ENCODE data around the gene MYRF.
A peak's percentile ranks its signal among the peaks of the same experiment; 100 is the strongest.

The MYRF gene

DNA sequence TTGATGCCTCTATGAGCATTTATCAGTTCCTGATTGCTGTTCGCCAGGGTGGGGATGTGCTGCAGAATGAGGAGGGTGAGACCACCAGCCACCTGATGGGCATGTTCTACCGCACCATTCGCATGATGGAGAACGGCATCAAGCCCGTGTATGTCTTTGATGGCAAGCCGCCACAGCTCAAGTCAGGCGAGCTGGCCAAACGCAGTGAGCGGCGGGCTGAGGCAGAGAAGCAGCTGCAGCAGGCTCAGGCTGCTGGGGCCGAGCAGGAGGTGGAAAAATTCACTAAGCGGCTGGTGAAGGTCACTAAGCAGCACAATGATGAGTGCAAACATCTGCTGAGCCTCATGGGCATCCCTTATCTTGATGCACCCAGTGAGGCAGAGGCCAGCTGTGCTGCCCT lies 43.0 kb downstream of the MYRF start:
- no peak for DNase-seq (ENCODE audit: low read depth in 2 of 2)

DNA sequence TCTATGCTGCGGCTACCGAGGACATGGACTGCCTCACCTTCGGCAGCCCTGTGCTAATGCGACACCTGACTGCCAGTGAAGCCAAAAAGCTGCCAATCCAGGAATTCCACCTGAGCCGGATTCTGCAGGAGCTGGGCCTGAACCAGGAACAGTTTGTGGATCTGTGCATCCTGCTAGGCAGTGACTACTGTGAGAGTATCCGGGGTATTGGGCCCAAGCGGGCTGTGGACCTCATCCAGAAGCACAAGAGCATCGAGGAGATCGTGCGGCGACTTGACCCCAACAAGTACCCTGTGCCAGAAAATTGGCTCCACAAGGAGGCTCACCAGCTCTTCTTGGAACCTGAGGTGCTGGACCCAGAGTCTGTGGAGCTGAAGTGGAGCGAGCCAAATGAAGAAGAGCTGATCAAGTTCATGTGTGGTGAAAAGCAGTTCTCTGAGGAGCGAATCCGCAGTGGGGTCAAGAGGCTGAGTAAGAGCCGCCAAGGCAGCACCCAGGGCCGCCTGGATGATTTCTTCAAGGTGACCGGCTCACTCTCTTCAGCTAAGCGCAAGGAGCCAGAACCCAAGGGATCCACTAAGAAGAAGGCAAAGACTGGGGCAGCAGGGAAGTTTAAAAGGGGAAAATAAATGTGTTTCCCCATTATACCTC lies 43.6 kb downstream of the MYRF start:
- no peak for DNase-seq (ENCODE audit: low read depth in 2 of 2)

DNA sequence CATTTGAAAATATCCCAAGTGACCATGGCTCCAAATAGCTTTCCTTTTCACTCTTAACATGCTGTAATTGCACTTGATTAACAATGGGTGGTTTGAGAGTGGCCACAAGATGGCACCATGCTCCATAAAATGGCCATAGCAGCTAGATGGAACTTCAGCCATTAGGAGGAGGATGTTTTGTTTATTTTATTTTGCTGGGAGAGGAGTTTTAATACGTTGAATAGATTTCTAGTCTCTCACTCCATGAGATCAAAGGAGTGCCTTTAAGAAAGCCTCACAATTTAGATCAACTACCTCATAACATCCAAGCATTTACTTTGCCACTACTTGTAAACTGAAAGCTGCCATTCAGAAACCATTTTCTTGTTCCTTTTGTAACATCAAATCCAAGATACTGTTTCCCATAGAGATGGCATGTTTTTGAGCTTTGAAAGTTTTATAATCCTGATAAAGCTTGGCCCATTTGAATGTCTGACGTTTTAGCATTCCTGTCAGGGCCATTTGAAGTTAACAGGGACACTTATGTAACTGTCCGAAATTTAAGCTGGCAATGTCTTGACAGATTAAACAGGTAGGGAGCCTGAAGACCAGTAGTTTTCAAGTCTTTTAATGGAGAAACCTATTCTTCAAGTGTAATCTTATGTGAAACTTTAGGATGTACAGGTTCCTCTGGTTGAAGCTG lies 45.0 kb downstream of the MYRF start:
- DNase-seq (ENCODE audit: low read depth in 2 of 2), result peak in 1 of 2 experiments; percentile 32

DNA sequence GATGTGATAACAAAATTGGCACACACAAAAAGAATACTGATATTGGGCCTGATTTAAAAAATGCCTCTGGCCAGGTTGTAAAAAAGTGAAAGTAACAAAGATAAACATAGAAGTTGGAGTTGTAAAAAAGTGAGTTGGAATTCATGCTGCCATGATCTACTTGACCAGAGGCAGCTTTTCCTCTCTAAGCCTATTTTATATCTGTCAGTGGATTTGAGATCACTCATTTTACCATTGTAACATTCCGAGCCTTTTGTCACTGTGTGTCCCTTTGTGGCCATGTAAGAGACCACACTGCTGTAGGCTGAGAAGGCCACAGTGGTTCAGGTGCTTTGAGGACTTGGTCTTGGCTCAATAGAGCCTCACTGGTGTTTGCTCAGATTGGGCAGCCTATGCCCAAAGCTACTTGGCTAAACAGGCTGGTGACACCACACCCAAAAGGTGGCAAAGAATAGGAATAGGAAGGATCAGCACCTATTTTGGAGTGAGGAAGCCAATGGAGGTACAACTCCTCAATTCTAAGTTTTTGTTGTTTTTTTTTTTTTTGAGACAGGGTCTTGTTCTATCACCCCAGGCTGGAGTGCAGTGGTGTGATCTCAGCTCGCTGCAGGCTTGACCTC lies 47.3 kb downstream of the MYRF start:
- no peak for DNase-seq (ENCODE audit: low read depth in 2 of 2)

DNA sequence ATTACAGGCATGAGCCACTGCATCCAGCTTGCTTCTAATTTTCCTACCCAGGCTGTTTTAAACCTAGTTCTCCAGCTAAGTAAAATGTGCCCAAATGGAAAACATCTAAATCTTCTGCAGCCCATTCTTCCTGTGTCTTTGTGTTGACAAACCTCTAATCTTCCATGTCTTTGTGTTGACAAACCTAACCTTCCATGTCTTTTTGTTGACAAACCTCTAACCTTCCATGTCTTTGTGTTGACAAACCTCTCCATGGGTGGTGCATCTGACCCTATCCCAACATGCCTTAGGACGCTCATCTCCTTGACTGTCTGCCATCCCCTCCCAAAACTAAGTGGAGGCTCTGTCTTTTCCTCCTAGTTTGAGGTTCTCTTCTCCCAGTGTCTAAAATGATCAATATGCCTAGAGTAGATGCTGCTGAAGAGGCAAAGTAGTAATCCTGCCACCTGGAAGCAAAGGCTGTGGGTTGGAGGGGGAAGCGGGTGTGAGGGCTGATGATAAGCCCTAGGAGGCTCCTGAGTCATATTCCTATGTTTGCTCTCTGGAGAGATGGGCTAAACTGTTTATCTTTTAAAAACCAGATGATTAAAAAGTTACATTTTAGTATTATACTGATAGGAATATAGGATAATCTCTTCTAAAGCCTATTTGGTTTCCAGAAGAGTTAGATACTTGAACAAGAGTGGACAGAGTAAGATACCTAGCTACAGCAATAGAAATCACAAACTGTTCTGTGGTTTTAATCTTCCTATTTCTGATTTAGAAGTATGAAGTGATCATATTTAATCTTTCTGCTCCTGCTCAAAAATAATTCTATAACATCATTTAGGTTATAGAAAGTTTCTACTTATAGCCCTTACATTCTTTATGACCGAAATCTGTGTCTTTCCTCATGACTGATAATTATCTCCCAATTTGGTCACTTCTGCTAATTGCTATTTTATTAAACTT lies 48.2 kb downstream of the MYRF start:
- no peak for DNase-seq (ENCODE audit: low read depth in 2 of 2)

DNA sequence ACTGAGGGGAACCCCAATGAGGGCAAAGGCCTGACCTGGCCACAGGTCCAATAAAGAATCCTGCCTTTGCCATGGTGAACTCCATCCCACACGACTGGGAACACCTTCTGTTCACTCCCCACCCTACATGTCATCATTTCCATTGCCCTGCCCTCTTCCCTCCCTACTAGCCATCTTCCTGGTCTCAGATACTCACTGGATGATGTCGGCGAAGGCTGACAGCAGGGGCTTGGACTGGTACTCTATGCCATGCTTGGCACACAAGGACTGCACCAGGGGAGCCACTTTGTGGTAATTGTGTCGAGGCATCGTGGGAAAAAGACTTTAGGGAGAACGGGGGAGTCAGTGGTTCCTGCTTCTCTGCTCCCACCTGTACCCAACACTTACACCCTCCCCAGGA lies 50.2 kb downstream of the MYRF start:
- no peak for DNase-seq (ENCODE audit: low read depth in 2 of 2)

DNA sequence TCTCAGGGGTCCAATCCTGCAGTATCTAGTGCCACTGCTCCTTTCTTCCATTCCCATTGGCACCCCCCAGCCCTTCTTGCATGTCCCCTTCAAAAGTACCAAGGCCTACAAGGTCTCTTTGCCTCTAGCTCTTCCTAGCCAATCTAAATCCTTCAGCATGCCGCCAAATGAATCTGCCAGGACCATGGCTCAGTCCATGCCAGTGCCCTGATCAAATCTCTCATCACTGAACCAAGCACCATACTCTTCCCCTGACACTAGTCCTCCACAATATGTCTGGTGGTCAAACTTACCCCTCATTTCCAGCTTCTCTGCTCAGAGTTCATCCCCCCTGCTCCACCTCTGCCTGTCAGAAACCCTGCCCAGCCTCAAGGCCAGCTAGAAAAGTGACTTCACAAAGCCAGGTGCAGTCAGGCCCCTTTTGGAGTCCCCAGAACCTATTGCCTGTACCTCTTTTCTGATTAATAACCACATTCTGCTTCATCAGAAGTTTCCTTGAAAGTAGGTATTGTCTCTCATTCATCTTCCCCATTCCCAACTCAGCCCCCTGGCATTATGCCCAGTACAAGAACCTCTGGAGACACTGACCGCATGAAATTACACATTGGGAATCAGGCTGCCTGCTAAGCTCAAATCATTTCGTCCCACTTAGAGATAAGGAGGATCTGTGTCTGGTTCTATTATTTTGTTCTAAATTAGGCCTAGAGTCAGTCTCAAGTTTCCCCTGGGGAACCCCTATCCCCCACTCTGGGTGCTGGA lies 51.6 kb downstream of the MYRF start:
- DNase-seq (ENCODE audit: low read depth in 2 of 2), result no peak

DNA sequence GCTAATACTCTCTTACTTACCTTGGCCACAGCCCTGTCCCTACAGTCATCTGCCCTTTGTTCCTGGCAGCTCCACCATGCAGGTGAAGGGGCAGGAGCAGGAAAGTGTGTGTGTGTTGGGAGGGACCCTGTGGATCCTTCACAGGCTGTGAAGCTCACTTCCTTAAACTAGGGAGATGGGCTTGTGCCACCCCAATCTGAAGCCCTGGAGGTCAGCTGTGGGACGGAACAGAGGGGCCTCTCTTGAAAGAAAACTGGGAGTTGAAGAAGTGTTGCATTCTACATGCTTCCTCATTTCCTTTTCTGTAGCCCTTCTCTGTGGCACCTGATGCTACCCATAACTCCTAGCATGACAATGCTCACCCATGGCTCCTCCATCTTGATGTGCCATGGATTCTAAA lies 52.7 kb downstream of the MYRF start:
- DNase-seq (ENCODE audit: low read depth in 2 of 2), result no peak

DNA sequence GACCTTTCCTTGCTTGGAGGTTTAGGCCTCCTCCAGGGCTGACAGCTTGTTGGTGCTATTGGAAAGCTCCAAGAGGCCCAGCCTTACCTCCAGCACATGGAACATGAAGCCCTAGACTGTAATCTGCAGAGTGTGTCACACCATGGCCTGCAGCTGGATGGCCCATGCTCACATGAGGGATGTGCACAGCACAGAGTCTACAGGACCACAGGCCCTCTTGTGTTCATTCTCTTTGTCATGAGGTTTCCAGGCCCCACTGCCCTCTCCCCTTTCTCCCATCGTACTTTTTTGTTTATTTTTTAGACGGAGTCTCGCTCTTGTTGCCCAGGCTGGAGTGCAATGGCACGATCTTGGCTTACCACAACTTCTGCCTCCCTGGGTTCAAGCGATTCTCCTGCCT lies 54.3 kb downstream of the MYRF start:
- DNase-seq (ENCODE audit: low read depth in 2 of 2), result no peak

DNA sequence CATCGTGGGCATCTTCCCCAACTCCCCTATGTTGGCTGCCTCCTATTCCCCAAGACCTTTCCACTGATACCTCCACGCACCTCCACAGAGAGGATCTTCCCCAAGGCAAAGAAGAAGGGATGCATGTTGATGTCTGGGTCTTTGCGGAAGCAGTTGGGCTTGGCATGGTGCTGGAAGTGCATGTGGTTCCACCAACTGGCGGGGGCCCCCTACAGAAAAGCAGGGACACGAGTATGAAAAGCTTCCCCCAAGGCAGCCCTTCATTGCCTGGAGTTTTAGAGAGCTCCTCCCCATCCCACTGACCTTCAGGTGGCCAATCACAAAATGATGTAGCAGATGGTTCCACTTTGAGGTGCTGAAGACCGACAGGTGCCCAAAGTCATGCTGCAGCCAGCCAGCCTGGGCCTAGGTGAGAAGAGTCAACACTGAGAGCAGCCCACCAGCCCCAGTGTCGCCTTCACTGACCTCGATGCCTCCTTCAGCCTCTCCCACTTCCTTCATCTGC lies 58.3 kb downstream of the MYRF start:
- DNase-seq (ENCODE audit: low read depth in 2 of 2), result no peak

DNA sequence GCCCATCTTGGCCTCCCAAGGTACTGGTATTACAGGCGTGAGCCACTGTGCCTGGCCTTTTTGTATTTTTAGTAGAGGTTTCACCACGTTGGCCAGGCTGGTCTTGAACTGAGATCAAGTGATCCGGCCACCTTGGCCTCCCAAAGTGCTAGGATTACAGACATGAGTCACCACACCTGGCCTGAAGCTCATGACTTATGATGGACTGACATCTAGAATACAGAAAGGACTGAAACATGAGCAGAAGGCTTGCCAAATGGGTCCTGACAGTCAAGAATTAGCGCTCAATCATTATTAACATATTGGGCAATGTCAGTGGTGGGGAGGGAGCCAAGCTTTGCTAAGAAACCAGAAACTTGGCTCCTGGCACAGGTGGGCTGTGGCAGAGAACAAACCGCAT lies 59.4 kb downstream of the MYRF start:
- no peak for DNase-seq (ENCODE audit: low read depth in 2 of 2)

DNA sequence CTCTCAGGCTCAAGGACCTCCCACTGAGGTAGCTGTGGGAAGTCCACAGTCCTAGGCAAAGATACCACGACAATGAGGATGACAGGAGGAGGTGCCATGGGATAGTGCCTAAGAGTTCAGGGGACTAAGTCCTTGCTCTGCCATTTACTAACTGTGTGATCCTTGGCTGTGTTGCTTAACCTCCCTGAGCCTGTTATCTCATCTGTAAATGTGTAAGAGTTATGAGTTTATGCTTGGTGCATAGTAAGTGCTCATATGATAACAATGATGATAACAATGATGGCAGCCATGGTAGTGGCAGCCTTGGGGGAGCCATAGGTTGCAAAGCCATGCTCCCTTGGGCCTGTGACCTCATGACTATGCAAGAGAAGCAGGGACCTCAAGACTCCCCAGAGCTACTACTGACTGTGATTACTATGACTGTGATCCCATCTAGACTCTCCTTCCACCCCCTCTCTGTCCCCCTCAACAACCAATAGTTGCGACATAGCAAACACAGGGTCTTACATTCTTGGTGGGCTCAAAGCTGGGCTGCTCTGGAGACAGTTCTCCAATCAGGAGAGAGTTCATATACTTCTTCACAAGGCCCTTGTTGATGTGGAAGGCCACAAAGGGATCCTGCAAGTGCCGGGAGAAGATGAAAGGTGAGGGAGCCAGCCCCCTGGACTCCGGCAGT lies 60.4 kb downstream of the MYRF start:
- no peak for DNase-seq (ENCODE audit: low read depth in 2 of 2)

DNA sequence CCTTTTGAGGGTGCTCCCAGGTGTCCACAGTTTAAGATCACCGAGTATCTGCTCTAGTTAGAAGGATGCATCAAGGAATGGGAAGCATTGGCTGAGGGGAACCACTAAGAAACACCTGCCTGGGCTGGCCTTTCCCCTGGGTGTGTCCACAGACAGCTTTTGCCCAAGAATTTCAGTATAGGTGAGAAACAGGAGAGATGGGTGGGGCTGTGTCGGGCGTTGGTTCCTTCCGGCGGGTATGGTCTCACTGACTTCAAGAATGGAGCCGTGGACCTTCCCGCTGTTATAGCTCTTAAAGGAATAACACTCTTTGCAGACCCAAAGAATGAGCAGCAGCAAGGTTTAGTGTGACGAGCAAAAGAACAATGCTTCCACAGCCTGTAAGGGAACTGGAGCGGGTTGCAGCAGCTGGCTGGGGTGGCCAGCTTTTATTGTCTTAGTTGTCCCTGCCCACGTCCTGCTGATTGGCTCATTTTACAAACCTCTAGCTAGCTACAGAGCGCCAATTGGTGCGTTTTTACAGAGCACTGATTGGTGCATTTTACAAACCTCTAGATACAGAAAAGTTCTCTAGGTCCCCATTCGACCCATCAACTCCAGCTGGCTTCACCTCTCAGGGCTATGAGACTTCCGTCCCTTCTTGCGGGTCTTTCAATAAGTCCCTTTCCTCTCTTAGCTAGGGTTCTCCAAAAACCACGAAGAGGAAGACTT lies 62.0 kb downstream of the MYRF start:
- DNase-seq (ENCODE audit: low read depth in 2 of 2), result no peak

DNA sequence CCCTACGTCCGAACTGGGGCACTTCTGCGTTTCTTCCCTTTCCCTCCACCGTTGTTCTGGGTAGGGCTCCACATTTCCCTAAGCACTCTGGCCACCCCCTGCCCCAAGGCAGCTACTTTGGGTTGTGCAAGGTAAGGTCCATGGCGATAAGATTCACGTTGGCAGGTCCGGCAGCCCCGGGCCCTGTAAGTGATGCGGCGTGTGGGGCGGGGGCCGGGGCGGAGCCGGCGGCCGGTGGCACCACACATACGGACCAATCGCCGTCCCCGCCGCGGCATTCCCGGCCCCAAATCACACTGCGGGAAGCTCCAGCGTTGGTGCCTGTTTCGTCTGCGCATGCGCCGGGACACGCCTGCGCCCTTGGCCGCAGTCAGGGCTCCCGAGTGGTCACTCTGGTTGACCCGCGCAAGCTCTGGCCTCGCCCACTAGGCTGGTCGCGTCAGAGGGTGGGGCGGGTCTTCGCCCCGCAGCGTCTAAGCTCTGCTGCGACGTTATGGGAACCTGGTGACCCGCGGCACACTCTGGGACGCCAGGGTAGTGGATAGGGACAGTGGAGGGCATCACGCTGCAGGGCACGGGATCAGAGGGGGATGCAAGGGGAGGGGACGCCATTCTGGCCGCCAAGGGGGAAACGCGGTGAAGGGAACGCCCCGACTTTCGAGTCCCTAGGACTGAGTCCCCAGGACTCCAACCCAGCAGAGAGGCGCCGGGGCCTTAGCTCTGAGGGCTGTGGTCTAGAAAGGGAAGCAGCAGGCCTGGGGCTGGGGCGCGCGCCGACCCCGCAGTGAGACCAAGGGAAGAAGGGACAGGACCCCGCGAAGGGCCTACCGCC lies 62.7 kb downstream of the MYRF start:
- DNase-seq (ENCODE audit: low read depth in 2 of 2), result peak in 1 of 2 experiments; percentile 46

DNA sequence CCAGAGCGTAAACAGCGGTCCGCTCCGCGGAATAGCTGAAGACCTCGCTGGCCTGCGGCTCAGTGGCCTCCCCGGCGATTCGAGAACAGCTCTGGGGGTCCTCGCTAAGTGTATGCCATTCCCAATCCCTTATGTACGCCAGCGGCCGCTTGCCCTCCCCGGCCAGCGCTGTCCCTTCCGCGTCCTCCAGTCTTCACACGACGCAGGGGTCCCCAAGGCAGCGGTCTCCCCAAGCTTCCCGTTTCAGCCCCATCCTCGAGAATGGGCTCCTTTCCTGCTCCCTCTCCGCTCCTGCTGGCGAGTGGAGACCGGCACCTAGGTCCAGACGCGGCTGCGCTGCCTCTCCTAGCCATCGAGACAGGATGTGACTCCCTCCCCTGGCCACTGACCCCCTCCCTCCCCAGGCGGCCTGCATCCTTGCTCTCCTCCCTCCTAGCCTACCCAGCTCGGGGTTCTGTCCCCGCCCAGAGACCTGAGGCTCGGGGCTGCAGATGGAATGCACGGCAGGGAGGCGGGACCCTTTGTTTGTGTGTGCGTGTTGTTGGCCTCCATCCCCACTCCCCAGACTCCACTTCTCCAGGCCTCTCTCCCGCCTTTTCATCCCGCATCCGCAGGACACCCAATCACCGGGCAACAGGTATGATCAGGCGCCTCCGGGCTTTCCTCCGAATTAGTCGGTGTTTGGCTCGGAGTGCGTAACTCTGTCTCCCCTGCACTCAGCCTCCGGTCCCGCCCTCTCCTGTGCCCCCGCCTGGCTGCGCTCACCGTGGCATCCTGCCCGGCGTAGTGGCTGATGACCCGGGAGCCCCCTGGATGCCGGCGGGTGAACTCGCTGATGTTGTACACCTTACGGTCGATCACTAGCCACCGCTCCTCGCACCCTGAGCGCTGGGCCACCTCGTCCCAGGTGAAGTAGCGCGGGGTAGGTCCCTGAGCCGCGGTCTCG lies 63.6 kb downstream of the MYRF start:
- peak in 1 of 2 experiments; percentile 50 for DNase-seq (ENCODE audit: low read depth in 2 of 2)

DNA sequence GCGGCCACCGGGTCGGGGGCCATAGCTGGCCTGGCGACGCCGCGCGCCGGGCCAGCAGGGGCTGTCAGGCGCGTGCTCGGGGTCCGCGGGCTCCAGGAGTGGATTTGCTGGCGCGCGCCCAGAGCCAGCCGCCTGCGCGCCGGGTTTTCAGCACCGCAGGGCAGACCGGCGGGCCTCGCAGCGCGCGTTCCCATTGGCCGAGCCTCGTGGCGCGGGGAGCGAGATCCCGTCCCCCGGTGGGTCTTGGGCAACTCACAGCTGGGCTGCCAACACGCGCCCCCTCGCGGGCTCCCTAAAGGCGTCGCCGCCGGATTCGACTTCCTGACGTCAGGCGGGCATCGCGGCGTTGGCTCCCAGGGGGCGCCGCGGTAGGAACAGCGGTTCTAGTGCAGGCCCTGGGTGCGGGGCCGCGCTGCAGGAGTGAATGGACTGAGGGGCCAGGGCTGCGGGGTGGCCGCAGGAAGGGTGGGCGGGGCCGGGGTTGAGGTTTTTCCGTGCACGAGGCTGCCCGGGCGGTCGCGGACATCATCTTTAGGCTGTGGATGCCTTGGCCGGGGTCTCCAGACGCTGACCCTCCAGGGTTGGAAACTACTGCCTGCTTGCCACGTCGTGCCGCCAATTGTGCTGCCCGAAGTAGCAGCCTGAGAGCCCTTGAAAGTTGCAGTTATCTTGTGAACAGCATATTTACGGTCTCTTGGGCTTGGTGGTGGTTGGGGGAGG lies 64.5 kb downstream of the MYRF start, which contains the start of gene FADS1:
TSS of gene FADS1 (minus strand) at position 268 of the 720 bp plus-strand sequence. CDS start at position 194, 74 bp downstream.
- DNase-seq (ENCODE audit: low read depth in 2 of 2), result peak; percentile 51 to 76

Measured in stimulated activated CD4-positive, alpha-beta T cell treated with anti-CD3 and anti-CD28 coated beads, Interleukin-12 subunit alpha, Interleukin-12 subunit beta, amount 100 ng/mL, for 24 hours (primary cell).